HG02884 (cell line): Measurements from ENCODE around the gene HOMEZ.
"Not testable (repeated sequence)": the region's sequence is repeated elsewhere in the genome, so short reads cannot be mapped to it uniquely, and the experiment has no call there.

Source experiments
- ATAC-seq: cut with Tn5 transposase; IDR thresholded peaks from one replicate; pipeline ENCODE4 v1.9.1; 2021; ENCODE audit warnings: mild to moderate bottlenecking, moderate library complexity; ENCODE audit not compliant: unreplicated experiment

Gene HOMEZ

DNA sequence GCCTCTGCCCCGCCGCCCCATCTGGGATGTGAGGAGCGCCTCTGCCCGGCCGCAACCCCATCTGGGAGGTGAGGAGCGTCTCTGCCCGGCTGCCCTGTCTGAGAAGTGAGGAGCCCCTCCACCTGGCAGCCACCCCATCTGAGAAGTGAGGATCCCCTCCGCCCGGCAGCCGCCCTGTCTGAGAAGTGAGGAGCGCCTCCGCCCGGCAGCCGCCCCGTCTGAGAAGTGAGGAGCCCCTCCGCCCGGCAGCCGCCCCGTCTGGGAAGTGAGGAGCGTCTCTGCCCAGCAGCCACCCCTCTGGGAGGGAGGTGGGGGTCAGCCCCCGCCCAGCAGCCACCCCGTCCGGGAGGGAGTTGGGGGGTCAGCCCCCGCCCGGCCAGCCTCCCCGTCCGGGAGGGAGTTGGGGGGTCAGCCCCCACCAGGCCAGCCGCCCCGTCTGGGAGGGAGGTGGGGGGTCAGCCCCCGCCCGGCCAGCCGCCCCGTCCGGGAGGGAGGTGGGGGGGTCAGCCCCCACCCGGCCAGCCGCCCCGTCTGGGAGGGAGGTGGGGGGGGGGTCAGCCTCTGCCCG is 53.6 kb downstream of the HOMEZ start:
- not testable (repeated sequence) for ATAC-seq

DNA sequence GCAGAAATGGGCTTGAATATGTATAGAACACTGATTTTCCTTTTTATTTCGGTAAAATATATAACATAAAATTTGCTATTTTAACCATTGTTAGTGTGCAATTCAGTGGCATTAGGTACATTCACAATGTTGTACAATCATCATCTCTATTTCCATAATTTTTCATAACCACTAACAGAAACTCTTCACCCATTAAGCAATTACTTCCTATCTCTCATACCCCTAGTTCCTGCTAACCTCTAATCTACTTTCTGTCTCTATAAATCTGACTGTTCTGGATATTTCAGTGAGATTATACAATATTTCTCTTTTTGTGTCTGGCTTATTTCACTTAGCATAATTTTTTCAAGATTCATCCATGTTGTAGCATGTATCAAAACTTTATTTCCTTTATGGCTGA is 57.1 kb downstream of the HOMEZ start:
- ATAC-seq: no peak

- ATAC-seq: no peak
Measured at GRCh38 chr14:23227566-23227965, 58.4 kb downstream of the HOMEZ start.

GRCh38 chr14:23224958-23225357 is 61.0 kb downstream of the HOMEZ start:
- not testable (repeated sequence) for ATAC-seq
